Glutamatergic neuron (in vitro differentiated cells): ENCODE measurements around the gene ZPR1. TPM values are rescaled to one million over a fixed set of nuclear protein-coding genes. Genes with fewer than 3 reads are reported as not detected.

Experiments used
- DNase-seq: peaks from one replicate; pipeline ENCODE4 v3.0.0; 2022
- H3K27ac Mint-ChIP-seq: one replicate; pipeline ENCODE4 v1.8.0; 2020; ENCODE audit warnings: mild to moderate bottlenecking, mixed read lengths, inconsistent platforms; ENCODE audit not compliant: unreplicated experiment
- H3K27me3 Mint-ChIP-seq: one replicate; pipeline ENCODE4 v1.8.0; 2020; ENCODE audit warnings: mild to moderate bottlenecking, moderate library complexity, mixed read lengths, inconsistent platforms; ENCODE audit not compliant: unreplicated experiment
- H3K36me3 Mint-ChIP-seq: one replicate; pipeline ENCODE4 v1.8.0; 2020; ENCODE audit warnings: mild to moderate bottlenecking, mixed read lengths, inconsistent platforms; ENCODE audit not compliant: unreplicated experiment
- H3K4me1 Mint-ChIP-seq: one replicate; pipeline ENCODE4 v1.8.0; 2020; ENCODE audit warnings: mild to moderate bottlenecking, low read depth, mixed read lengths, inconsistent platforms; ENCODE audit not compliant: unreplicated experiment
- H3K4me3 Mint-ChIP-seq: one replicate; pipeline ENCODE4 v1.8.0; 2020; ENCODE audit warnings: mild to moderate bottlenecking, mixed read lengths, inconsistent platforms; ENCODE audit not compliant: unreplicated experiment
- H3K9me3 Mint-ChIP-seq: one replicate; pipeline ENCODE4 v1.8.0; 2020; ENCODE audit warnings: mild to moderate bottlenecking, moderate library complexity, mixed read lengths, inconsistent platforms; ENCODE audit not compliant: unreplicated experiment
- CTCF ChIP-seq: fragments of 200-600 bp; sonication (generic); IDR thresholded peaks from one replicate; pipeline ENCODE4 v1.5.0; 2021; ENCODE audit not compliant: partially characterized antibody, unreplicated experiment
- total RNA-seq: library from RNA; stranded (reverse); fragmentation: NEBNext Ultra II Directional; extraction: Animal tissue kit (Norgen Biotek cat#: 25700); gene quantifications from one replicate; pipeline ENCODE4 v1.2.1, GENCODE V29; 2021; ENCODE audit not compliant: unreplicated experiment

ZPR1 gene
- total RNA-seq, 1 donor from 2014 or later = 61.9 TPM

DNA sequence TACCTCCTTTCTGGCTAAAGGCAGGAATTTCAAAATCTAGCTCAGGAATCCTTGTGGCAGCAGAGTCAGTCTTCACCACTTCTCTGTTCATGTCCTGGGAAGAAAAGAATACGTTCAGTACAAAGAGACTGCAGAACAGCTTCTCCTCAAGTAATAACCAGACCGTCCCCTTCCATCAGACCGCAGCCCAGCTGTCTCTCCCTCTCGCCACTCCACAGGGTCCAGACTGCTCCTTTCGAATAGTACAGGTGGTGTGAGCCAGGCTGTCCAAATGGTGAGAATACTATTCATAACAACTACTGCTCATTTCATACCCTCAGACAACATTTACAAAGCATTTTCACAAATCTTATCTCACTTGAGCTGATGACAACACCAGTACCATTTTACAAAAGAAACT, 857 bp downstream of the ZPR1 start:
- peaks cover 3% of the 10 kb centered on the region for H3K9me3 Mint-ChIP-seq
- H3K4me1 Mint-ChIP-seq = peaks cover 10% of the 10 kb centered on the region
- no peak for TF ChIP-seq CTCF
- H3K36me3 Mint-ChIP-seq = no peaks in the 10 kb centered on the region
- H3K27ac Mint-ChIP-seq = peak overlapping the region; percentile 65
- peaks cover 12% of the 10 kb centered on the region for H3K27me3 Mint-ChIP-seq
- no peak for DNase-seq
- peak overlapping the region; percentile 87 for H3K4me3 Mint-ChIP-seq

DNA sequence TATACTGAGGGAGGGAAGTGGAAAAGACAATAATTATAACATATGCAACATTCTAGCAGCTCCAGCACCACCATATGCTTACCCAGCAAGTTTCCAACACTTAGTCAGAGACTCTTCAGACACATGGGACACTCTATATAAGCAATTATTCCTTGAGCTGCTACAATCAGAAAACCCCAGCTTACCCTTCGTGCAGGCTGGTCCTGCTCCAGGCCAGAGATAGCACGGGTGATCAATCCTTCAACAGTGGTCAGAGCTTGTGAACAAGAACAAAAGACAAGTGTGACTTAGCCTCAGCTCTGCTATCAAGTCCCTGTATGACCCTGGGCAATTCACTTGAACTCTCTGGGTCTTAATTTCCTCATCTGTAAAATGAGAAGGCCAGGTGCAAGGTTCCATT, 1.5 kb downstream of the ZPR1 start:
- peak overlapping the region; percentile 87 for H3K4me3 Mint-ChIP-seq
- DNase-seq = no peak
- H3K27me3 Mint-ChIP-seq = peaks cover 12% of the 10 kb centered on the region
- TF ChIP-seq CTCF = no peak
- H3K36me3 Mint-ChIP-seq = no peaks in the 10 kb centered on the region
- peaks cover 3% of the 10 kb centered on the region for H3K9me3 Mint-ChIP-seq
- no peak overlapping the region for H3K27ac Mint-ChIP-seq
- H3K4me1 Mint-ChIP-seq = peaks cover 10% of the 10 kb centered on the region

DNA sequence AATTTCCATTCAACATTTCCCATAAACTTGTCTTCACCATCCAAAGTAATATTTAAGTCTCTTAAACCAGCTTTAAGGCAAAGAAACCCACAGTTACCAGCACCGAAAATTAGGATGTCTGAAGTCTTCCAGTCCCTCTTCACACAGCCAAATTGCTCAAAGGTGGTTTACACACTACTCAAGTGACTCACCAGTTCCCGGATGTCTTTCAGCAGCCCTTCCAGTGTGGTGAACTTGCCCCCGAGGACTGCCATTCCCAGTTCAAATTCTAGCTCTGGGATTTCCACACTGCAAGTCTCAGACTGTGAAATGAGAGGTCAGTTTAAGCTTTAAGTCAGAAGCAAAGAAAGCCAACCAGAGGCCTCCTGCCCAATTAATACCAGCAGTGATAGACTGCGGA, 5.1 kb downstream of the ZPR1 start:
- no peak for DNase-seq
- no peak for TF ChIP-seq CTCF
- Mint-ChIP-seq H3K36me3 (peaks cover 4% of the 10 kb centered on the region), H3K4me3 (no peak overlapping the region), H3K27me3 (peaks cover 3% of the 10 kb centered on the region), H3K4me1 (peaks cover 7% of the 10 kb centered on the region), H3K9me3 (peaks cover 3% of the 10 kb centered on the region), H3K27ac (no peak overlapping the region)

GRCh38 chr11:116778556-116778955, 9.3 kb downstream of the ZPR1 start:
- H3K27me3 Mint-ChIP-seq = no peaks in the 10 kb centered on the region
- no peak overlapping the region for H3K4me3 Mint-ChIP-seq
- no peak for TF ChIP-seq CTCF
- peaks cover under 1% of the 10 kb centered on the region for H3K4me1 Mint-ChIP-seq
- H3K36me3 Mint-ChIP-seq = peaks cover 4% of the 10 kb centered on the region
- no peak overlapping the region for H3K27ac Mint-ChIP-seq
- DNase-seq = no peak
- H3K9me3 Mint-ChIP-seq = no peaks in the 10 kb centered on the region

- Mint-ChIP-seq H3K4me3 (no peak overlapping the region), H3K27ac (no peak overlapping the region), H3K4me1 (peaks cover 6% of the 10 kb centered on the region), H3K27me3 (no peaks in the 10 kb centered on the region), H3K36me3 (peaks cover 4% of the 10 kb centered on the region), H3K9me3 (no peaks in the 10 kb centered on the region)
- DNase-seq = no peak
- no peak for TF ChIP-seq CTCF
Observed at GRCh38 chr11:116777056-116777455, 10.8 kb downstream of the ZPR1 start.
